HL-60 (cell line): ENCODE measurements around the gene BRD3OS.

Experiments
- DNase-seq, 2 experiments: peaks; one replicate each; pipeline ENCODE4 v3.0.0-alpha.2; 2010 to 2020; ENCODE audit warnings: low read depth in 1 of 2, low spot score in 1 of 2
- H3K27ac ChIP-seq: fragments of 250-450 bp; sonication (Bioruptor Pico); replicated peaks from 2 replicates; pipeline ENCODE4 v1.5.1; 2020; ENCODE audit warnings: mild to moderate bottlenecking, moderate library complexity
- H3K27me3 ChIP-seq: fragments of 250-450 bp; sonication (Bioruptor Pico); 2 replicates; pipeline ENCODE4 v1.5.1; 2021; ENCODE audit warnings: mild to moderate bottlenecking, moderate library complexity; ENCODE audit not compliant: insufficient read depth, poor library complexity, severe bottlenecking
- H3K4me3 ChIP-seq: replicated peaks from 2 replicates; pipeline ENCODE4 v1.5.1; 2011; ENCODE audit warnings: mild to moderate bottlenecking, control low read depth, low read length; ENCODE audit not compliant: insufficient read depth
- CTCF ChIP-seq: IDR thresholded peaks from one replicate; pipeline ENCODE4 v1.5.1; 2011; ENCODE audit warnings: low read length, control low read depth, inconsistent platforms; ENCODE audit not compliant: insufficient read depth
- GABPA ChIP-seq: IDR thresholded peaks from 2 replicates; pipeline ENCODE4 v1.6.1; 2012; ENCODE audit warnings: low read depth
- POLR2AphosphoS5 ChIP-seq: IDR thresholded peaks from 2 replicates; pipeline ENCODE4 v1.6.1; 2012; ENCODE audit warnings: low read depth
- REST ChIP-seq: IDR thresholded peaks from 2 replicates; pipeline ENCODE4 v1.6.1; 2012; ENCODE audit warnings: low read depth; ENCODE audit not compliant: insufficient replicate concordance
- SPI1 ChIP-seq: IDR thresholded peaks from 2 replicates; pipeline ENCODE4 v1.6.1; 2012; ENCODE audit warnings: low read depth, mild to moderate bottlenecking, borderline replicate concordance

BRD3OS gene

GRCh38 chr9:133996531-133997520, 28.5 kb upstream of the BRD3OS start:
- no peak overlapping the region for H3K4me3 ChIP-seq
- no peak overlapping the region for H3K27ac ChIP-seq
- peaks cover 16% of the 10 kb centered on the region for H3K27me3 ChIP-seq
- no peak for TF ChIP-seq POLR2AphosphoS5
- no peak for TF ChIP-seq SPI1
- no peak for TF ChIP-seq CTCF
- TF ChIP-seq REST: no peak
- no peak for TF ChIP-seq GABPA
- DNase-seq: no peak

GRCh38 chr9:133997584-133997983, 27.7 kb upstream of the BRD3OS start:
- Histone ChIP-seq H3K27me3 (peaks cover 16% of the 10 kb centered on the region), H3K4me3 (no peak overlapping the region), H3K27ac (no peak overlapping the region)
- DNase-seq: no peak
- no peak for TF ChIP-seq POLR2AphosphoS5
- TF ChIP-seq SPI1: no peak
- TF ChIP-seq CTCF: no peak
- TF ChIP-seq REST: no peak
- TF ChIP-seq GABPA: no peak

- peaks cover 2% of the 10 kb centered on the region for H3K27me3 ChIP-seq
- H3K4me3 ChIP-seq: no peak overlapping the region
- no peak overlapping the region for H3K27ac ChIP-seq
- no peak for DNase-seq
- TF ChIP-seq REST: no peak
- TF ChIP-seq CTCF: no peak
- no peak for TF ChIP-seq GABPA
- TF ChIP-seq POLR2AphosphoS5: no peak
- TF ChIP-seq SPI1: no peak
Measured at GRCh38 chr9:133998915-133999595, 26.2 kb upstream of the BRD3OS start.
